Measurements from ENCODE around the gene TIPARP.

- TF ChIP-seq CTCF (IDR thresholded peaks at IDR 0.05) (no peak), POLR2A (IDR thresholded peaks at IDR 0.05) (no peak)
Observed at GRCh38 chr3:156665291-156665690, 9.1 kb upstream of the TIPARP start.
